ENCODE results near the gene EMD.

Gene EMD

GRCh38 chrX:154355776-154356140 is 23.3 kb upstream of the EMD start:
- DNase-seq = no peak

- no peak for DNase-seq
Observed at GRCh38 chrX:154356596-154356995, 22.5 kb upstream of the EMD start.

GRCh38 chrX:154357205-154357604 is 21.9 kb upstream of the EMD start:
- no peak for DNase-seq

GRCh38 chrX:154358011-154358410 is 21.1 kb upstream of the EMD start:
- no peak for DNase-seq

- DNase-seq = no peak
Observed at GRCh38 chrX:154358829-154359228, 20.3 kb upstream of the EMD start.

GRCh38 chrX:154359362-154360154 is 19.5 kb upstream of the EMD start:
- no peak for DNase-seq

- DNase-seq = no peak
Observed at GRCh38 chrX:154360155-154360713, 18.9 kb upstream of the EMD start.

GRCh38 chrX:154362085-154362742 is 16.9 kb upstream of the EMD start:
- no peak for DNase-seq

- DNase-seq = no peak
Observed at GRCh38 chrX:154363706-154364439, 15.2 kb upstream of the EMD start.

GRCh38 chrX:154365052-154365600 is 14.0 kb upstream of the EMD start:
- no peak for DNase-seq

- DNase-seq = no peak
Observed at GRCh38 chrX:154365997-154366665, 13.0 kb upstream of the EMD start.

GRCh38 chrX:154366666-154367055 is 12.4 kb upstream of the EMD start:
- no peak for DNase-seq

- no peak for DNase-seq
Observed at GRCh38 chrX:154367474-154368308, 11.4 kb upstream of the EMD start.

GRCh38 chrX:154368630-154369448 is 10.3 kb upstream of the EMD start:
- no peak for DNase-seq

GRCh38 chrX:154369449-154370299 is 9.4 kb upstream of the EMD start:
- DNase-seq = no peak

GRCh38 chrX:154370300-154371016 is 8.6 kb upstream of the EMD start:
- no peak for DNase-seq

- DNase-seq = peak; percentile 63 to 93
Observed at GRCh38 chrX:154371017-154371788, 7.9 kb upstream of the EMD start.

GRCh38 chrX:154371789-154372300 is 7.2 kb upstream of the EMD start:
- DNase-seq = no peak
